NCI-H1417 (cell line): Measurements from ENCODE around the gene SEC61A1.

ENCODE experiments used
- DNase-seq, 3 experiments: peaks; one replicate each; lab custom pipeline; 2025; lab: John Stamatoyannopoulos, UW

The SEC61A1 gene

GRCh38 chr3:128113817-128114794 lies 61.9 kb downstream of the SEC61A1 start:
- DNase-seq, result peak in 1 of 3 experiments; percentile 53
